Frontal cortex (tissue), 4 donors: ENCODE data around the gene AMER1. TPM values are rescaled to one million over a fixed set of nuclear protein-coding genes. Genes with fewer than 3 reads are reported as not detected.

Experiments used
- DNase-seq, 2 donors: peaks; one replicate each; pipeline ENCODE4 v3.0.0; 2012; ENCODE audit warnings: low spot score in 2 of 2
- FAIRE-seq: peaks from 2 replicates; lab custom pipeline; 2012; peaks lifted over from hg19 to GRCh38; lab: Jason Lieb, UNC
- small RNA-seq: library from RNA; depleted of rRNA; stranded (forward); fragments of <200 nt; gene quantifications from one replicate; pipeline ENCODE3, GENCODE V24; 2014
- total RNA-seq: library from RNA; depleted of rRNA; stranded (reverse); fragments of >200 nt; gene quantifications from one replicate; pipeline ENCODE4 v1.2.3, GENCODE V29; 2014
- donor health status: control.
- donor health status: control.
- donor health status: control.

Gene AMER1
- total RNA-seq, 1 donor from 2014 or later = 7.7 TPM

DNA sequence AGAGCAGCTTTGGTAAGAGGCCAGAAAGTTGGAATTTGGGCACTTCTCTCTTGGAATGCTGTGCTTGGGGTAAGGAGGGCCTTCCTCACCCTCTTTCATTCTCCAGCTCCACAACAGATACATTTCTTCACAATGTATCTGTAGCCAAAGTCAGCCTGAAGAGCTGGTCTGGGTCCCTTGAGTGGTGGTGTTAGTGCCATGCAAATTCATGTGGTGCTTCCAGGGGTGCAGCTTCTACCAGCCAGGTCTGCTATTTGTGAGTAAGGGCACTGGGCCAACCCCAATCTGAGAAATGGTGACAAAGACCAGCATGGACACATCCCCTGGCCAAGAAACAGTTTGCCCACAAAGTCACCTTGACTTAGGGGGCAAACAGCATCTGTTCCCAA, 17.8 kb downstream of the AMER1 start:
- FAIRE-seq = no peak
- no peak for DNase-seq

DNA sequence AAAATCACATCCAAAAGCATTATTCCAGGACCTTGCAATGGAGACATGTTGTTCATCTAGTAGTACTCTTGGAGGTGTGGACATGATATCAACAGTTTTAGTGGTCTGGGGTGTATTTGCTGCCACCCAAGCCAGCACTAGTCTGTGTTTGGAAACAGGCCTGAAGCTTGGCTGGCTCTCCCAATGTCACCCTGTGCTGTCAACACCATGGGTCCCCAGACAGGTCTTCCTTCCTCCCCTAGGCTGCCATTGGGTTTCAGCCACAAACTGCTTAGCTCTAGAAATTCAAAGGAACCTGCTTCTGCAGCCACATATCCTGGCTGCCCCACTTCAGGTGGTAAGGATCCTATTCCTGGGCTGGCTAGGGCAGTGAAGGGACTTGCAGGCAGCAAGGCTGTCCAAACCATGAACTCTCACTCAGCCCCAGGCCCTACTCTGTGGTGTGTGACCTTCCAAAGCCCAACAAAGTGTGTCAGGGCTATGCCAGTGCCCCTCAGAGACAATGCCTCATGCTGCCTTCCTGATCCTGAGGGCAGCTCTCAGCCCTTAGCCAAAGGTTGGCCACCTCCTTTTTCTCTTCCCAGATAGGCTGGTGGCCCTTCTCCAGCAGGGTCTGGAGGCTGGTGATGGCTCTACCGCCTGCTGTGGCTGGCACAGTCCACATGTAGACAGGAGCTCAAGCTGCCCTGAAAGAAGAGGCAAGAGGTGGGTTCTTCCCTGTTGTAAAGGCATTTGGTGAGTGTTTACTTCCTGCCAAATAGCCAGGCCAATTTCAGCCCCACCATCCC, 18.3 kb downstream of the AMER1 start:
- FAIRE-seq (no peak), DNase-seq (no peak)

DNA sequence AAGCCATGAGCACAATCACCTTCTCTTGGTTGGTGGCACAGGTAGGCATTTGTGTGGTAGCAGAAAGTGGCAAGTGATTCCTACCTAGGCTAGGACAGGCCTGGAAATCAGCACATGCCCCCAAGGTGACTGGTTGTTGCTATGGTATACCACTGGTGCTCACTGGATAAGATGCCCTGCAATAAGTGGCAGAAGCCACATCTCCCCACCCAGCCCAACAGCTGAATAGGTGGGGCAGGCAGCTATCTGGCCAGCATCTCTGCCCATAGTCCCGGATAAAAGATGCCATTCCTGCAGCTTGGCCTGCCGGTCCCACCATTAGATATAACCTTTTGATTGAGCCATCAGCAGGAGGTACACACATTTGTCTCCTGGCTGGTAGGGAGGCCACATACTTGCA, 21.1 kb downstream of the AMER1 start:
- no peak for DNase-seq
- no peak for FAIRE-seq

DNA sequence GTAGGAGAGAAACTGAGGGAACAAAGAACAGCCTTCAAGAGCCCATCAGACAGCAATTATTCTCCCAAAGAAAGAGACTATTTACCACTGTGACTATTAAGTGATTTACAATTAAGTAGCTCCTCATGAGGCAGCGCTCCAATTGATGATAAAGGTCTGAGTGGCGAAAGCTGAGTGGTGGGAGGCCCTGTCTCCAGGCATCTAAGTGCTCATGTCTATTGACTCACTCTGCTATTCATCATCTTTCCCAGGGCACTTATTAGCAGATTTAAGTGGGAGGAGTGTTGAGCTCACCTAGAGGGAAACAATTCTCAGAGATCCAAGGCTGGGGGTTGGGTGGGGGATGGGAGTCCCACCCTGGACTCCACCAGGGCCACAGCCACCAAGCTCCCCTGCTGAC, 23.3 kb downstream of the AMER1 start:
- FAIRE-seq = no peak
- no peak for DNase-seq

DNA sequence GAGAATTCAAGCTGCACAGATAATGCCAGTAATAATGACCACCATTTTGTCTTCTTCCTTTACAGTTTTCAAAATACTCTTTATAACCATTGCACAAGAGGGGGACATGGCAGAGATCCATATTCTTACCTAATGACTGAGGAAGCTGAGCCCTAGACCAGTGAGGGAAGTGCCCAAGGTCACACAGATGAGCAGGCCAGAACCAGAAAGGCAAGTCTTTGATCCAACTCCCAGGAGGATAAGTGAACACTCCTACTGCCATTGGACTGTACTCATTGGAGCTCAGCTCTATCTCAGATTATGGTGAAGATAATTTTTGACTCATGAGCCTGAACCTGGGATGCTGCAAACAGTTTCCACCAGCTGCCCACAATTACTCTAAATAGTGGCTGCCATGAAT, 28.6 kb downstream of the AMER1 start:
- no peak for FAIRE-seq
- DNase-seq = no peak

DNA sequence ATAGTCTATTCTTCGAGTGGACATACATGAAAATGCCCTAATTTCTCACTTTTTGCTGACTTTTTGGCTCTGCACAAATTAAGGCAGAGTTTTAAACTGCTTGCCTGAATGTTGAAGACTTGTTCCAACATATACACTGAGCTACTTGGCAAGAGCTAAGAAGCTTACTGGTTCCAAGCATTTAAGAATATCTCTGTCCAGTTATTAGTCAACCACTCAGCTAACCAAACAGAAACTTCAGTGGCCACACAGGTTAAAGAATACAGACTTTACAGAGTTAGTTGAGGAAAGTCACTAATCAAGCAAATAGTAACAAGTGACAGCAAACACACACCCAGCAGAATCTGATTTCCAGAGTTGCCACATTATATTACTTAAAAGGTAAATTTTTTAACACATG, 35.5 kb downstream of the AMER1 start:
- DNase-seq (no peak), FAIRE-seq (no peak)

DNA sequence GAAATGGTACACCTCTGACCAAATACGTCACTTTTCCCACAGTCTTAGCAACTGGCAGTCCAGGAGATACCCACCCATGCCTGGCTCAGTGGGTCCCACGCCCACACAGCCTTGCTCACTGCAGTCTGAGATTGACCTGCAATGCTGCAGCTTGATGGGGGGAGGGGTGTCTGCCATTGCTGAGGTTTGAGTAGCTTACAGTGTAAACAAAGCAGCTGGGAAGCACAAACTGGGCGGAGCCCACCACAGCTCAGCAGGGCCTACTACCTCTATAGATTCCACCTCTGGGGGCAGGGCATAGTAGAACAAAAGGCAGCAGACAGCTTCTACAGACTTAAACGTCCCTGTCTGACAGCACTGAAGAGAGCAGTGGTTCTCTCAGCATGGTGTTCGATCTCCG, 52.7 kb downstream of the AMER1 start:
- FAIRE-seq = no peak
- DNase-seq = no peak

DNA sequence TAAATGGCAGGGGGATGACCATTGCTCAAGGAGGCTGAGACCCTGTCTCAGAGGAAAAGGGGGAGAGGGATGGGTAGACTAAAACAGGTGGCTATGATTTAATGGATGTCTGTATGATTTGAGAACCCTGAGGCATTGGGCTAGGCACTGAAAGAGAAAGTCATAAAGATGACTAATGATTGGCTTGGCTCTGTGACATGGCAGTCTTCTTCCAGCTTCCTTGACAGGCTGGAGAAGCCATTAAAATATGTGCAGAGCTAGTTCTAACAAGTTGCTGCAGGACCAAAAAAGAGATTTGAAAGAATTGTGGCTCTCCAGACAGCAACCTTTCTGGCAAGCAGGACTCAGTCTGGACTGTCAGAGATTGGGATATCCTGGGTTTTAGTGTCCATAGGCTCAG, 53.6 kb downstream of the AMER1 start:
- no peak for FAIRE-seq
- no peak for DNase-seq

DNA sequence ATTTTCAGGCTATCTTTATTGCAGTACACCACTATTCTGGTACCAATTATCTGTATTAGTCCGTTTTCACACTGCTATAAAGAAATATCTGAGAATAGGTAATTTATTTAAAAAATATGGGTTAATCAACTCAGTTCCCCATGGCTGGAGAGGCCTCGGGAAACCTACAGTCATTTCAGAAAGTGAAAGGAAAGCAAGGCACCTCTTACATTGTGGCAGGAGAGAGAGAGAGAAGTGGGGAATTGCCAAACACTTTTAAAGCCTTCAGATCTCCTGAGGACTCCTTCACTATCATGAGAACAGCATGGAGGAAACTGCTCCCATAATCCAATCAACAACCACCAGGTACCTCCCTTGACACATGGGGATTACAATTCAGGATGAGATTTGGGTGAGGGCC, 54.7 kb downstream of the AMER1 start:
- no peak for DNase-seq
- FAIRE-seq = no peak

Small RNA genes within 50 kb of the gene (small RNA-seq; reads per million reads assigned to genes)
- gene RN7SL799P = not detected

Other genes starting within 250 kb of the AMER1 start
- gene ASB12, start 24.9 kb upstream of the AMER1 start, total RNA-seq = 0.41 TPM
- 4.5 TPM for gene MTMR8, start 189.7 kb upstream of the AMER1 start, total RNA-seq